HepG2 (cell line): Measurements from ENCODE around the gene USP40. TPM values are rescaled to one million over a fixed set of nuclear protein-coding genes. Genes with fewer than 3 reads are reported as not detected.

Experiments used
- ATAC-seq: fragments of 200-7000 bp; cut with Tn5 transposase; 3 replicates; pipeline ENCODE4 v1.9.1; 2020; ENCODE audit warnings: mild to moderate bottlenecking, moderate library complexity
- BruUV-seq: library from RNA; stranded (reverse); fragments of 400-500 nt; replicated peaks from 2 replicates; lab custom pipeline; 2021; lab: Mats Ljungman, UMichigan
- CTCF ChIA-PET: fragments of 300-600 bp; formaldehyde crosslinking; extraction: SDS; loops from one replicate; lab custom pipeline; 2021; ENCODE audit warnings: low total read pairs, inconsistent platforms, low intra/inter-chr PET ratio; lab: Yijun Ruan, JAX
- POLR2A ChIA-PET: fragments of 350-600 bp; sonication (Branson Sonifier 250); formaldehyde crosslinking; loops from one replicate; lab custom pipeline; 2020; ENCODE audit warnings: antibody characterized with exemption, inconsistent platforms; lab: Yijun Ruan, JAX
- DNase-seq: peaks from one replicate; pipeline ENCODE4 v3.0.0-alpha.2; 2015; ENCODE audit warnings: low spot score
- FAIRE-seq: peaks from 3 replicates; lab custom pipeline; 2011; peaks lifted over from hg19 to GRCh38; lab: Jason Lieb, UNC
- H2AFZ ChIP-seq: one replicate; pipeline ENCODE4 v1.6.1; 2011; ENCODE audit warnings: low read length, inconsistent platforms
- H3K27ac ChIP-seq: fragments of 300-600 bp; 3 replicates; pipeline ENCODE4 v1.8.0; 2011; ENCODE audit warnings: mixed run types, mild to moderate bottlenecking, mixed read lengths, low read length, inconsistent platforms; ENCODE audit not compliant: insufficient read depth; ENCODE audit errors: extremely low read length
- H3K27me3 ChIP-seq, 2 experiments: fragments of 200-600 bp in 1 of 2; 2 replicates in 1 of 2; 3 replicates in 1 of 2; pipeline versions ENCODE4 v1.6.0 to v1.8.0; 2011; ENCODE audit warnings: low read length in 2 of 2, mild to moderate bottlenecking in 2 of 2, moderate library complexity in 2 of 2, inconsistent platforms in 1 of 2; ENCODE audit not compliant: insufficient read depth in 2 of 2, control insufficient read depth in 1 of 2
- H3K36me3 ChIP-seq, 2 experiments: fragments of 200-600 bp in 1 of 2; replicated peaks in 1 of 2; 2 replicates in 1 of 2; 3 replicates in 1 of 2; pipeline versions ENCODE4 v1.5.1 to v1.8.0; 2011; ENCODE audit warnings: low read length in 2 of 2, inconsistent platforms in 1 of 2; ENCODE audit not compliant: insufficient read depth in 2 of 2, control insufficient read depth in 1 of 2
- H3K4me1 ChIP-seq: 2 replicates; pipeline ENCODE4 v1.5.1; 2012; ENCODE audit warnings: low read length, inconsistent platforms; ENCODE audit not compliant: insufficient read depth
- H3K4me2 ChIP-seq: 2 replicates; pipeline ENCODE4 v1.6.0; 2011; ENCODE audit warnings: low read depth, low read length, inconsistent platforms
- H3K4me3 ChIP-seq, 3 experiments: fragments of 200-600 bp in 1 of 3; sonication (generic), shearing (Covaris generic) in 1 of 3; replicated peaks in 1 of 3; 2 replicates each; pipeline ENCODE4 v1.5.1; 2011 to 2016; ENCODE audit warnings: low read length in 3 of 3, inconsistent platforms in 2 of 3, low read depth in 2 of 3, mild to moderate bottlenecking in 2 of 3, control low read depth in 1 of 3, mixed read lengths in 1 of 3; ENCODE audit not compliant: insufficient read depth in 1 of 3
- H3K79me2 ChIP-seq: one replicate; pipeline ENCODE4 v1.6.1; 2011; ENCODE audit warnings: low read length, inconsistent platforms; ENCODE audit not compliant: insufficient read depth
- H3K9ac ChIP-seq: 2 replicates; pipeline ENCODE4 v1.6.0; 2011; ENCODE audit warnings: mild to moderate bottlenecking, low read depth, low read length, inconsistent platforms; ENCODE audit not compliant: insufficient read depth
- H3K9me3 ChIP-seq: 2 replicates; pipeline ENCODE4 v1.5.1; 2012; ENCODE audit warnings: mild to moderate bottlenecking, low read length
- H4K20me1 ChIP-seq: 2 replicates; pipeline ENCODE4 v1.6.0; 2011; ENCODE audit warnings: inconsistent platforms, mild to moderate bottlenecking, low read length, moderate library complexity; ENCODE audit not compliant: insufficient read depth
- CHCHD3 ChIP-seq: sonication (generic); formaldehyde crosslinking; IDR thresholded peaks from 2 replicates; pipeline ENCODE4 v1.8.0; 2022; ENCODE audit warnings: mild to moderate bottlenecking, missing genetic modification reagents, moderate library complexity
- KLF11 ChIP-seq: IDR thresholded peaks from 2 replicates; pipeline ENCODE4 v1.6.1; 2016; ENCODE audit warnings: missing compliant biosample characterization
- ZNF318 ChIP-seq: sonication (generic); formaldehyde crosslinking; IDR thresholded peaks from 2 replicates; pipeline ENCODE4 v1.4.0; 2020; ENCODE audit warnings: mild to moderate bottlenecking, missing genetic modification reagents
- ZNF407 ChIP-seq: sonication (generic); formaldehyde crosslinking; IDR thresholded peaks from one replicate; pipeline ENCODE4 v1.5.1; 2020; ENCODE audit warnings: mild to moderate bottlenecking, missing genetic modification reagents; ENCODE audit errors: not compliant biosample characterization
- ZNF558 ChIP-seq: sonication (generic); formaldehyde crosslinking; IDR thresholded peaks from 2 replicates; pipeline ENCODE4 v1.9.0; 2022; ENCODE audit warnings: mild to moderate bottlenecking, missing genetic modification reagents, borderline replicate concordance
- WGBS: methylation state at CpG from one replicate; pipeline ENCODE4 v1.1.6; 2017; ENCODE audit warnings: low lambda C conversion rate; 5-methylcytosine and 5-hydroxymethylcytosine counted together
- in situ Hi-C: cut with HindIII; loops from 2 replicates; pipeline ENCODE4 v1.10.0; 2017; ENCODE audit warnings: low pct_unique_long_range_greater_than_20kb; ENCODE audit not compliant: extremely low pct_ligation_motif_present
- intact Hi-C: fragments of 100-400 bp; cut with micrococcal nuclease; formaldehyde crosslinking; loops from one replicate; pipeline ENCODE4 v1.10.0; 2022; ENCODE audit not compliant: unreplicated experiment
- polyA plus RNA-seq, 8 experiments: library from polyadenylated mRNA; depleted of rRNA in 3 of 8; stranded (reverse) in 7 of 8; unstranded in 1 of 8; fragments of >200 nt; fragmentation: Illumina TruSeq in 4 of 8; extraction: Trizol in 4 of 8; gene quantifications; 2 replicates each; pipeline versions ENCODE4 v1.2.1 to v1.2.3, GENCODE V29; 2011 to 2016; ENCODE audit warnings: low read depth in 4 of 8, missing spikeins in 1 of 8, mixed read lengths in 1 of 8; ENCODE audit not compliant: insufficient read depth in 1 of 8
- total RNA-seq, 5 experiments: library from RNA; depleted of rRNA; stranded (reverse); fragments of >200 nt; fragmentation: Illumina TruSeq; extraction: Trizol; gene quantifications; 2 replicates each; pipeline ENCODE4 v1.2.3, GENCODE V29; 2016; ENCODE audit warnings: low read depth in 1 of 5

Gene USP40
- total and polyA plus RNA-seq, 2 of the 13 experiments (the other 11 are each of a cell fraction or from before 2014, with no cell fraction given) = 41.0 to 46.3 TPM

DNA sequence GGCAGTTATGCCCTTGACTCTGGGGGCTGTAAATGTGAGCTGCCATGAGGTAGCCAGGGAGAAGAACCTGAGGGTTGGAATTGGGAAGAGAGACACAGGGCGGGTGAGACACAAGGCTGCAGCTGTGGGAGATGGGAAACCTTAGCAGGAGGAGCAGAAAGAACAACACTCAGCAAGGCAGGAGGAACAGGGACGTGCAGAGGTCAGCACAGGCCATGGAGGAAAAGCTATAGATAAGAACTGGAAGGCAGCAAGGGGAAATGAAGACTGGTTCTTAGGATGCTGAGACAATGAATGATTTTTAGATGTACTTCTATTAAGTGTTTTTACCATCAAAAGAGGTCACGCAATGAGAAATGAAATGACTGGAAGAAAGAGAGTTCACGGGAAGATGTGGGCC is 80.2 kb downstream of the USP40 start:
- no peak for FAIRE-seq
- in situ Hi-C loops = no loop called here
- Histone ChIP-seq H4K20me1 (no peaks in the 10 kb centered on the region), H3K79me2 (no peaks in the 10 kb centered on the region), H3K9me3 (no peaks in the 10 kb centered on the region), H3K4me2 (no peak overlapping the region), H3K27ac (no peak overlapping the region), H3K4me3 (no peak overlapping the region), H2AFZ (no peak overlapping the region), H3K27me3 (no peaks in the 10 kb centered on the region), H3K9ac (no peak overlapping the region), H3K36me3 (peaks cover 15 to 70% of the 10 kb centered on the region in 2 experiments), H3K4me1 (peaks cover 11% of the 10 kb centered on the region; the same call in 1 of the 2 replicates)
- DNase-seq = no peak
- CTCF ChIA-PET = no interaction called here
- intact Hi-C loops = no loop called here
- TF ChIP-seq KLF11 (no peak), ZNF318 (CRISPR knock-in tag) (no peak), CHCHD3 (no peak), ZNF407 (CRISPR knock-in tag) (no peak), ZNF558 (CRISPR knock-in tag) (no peak)
- BruUV-seq = no TSS peak
- ATAC-seq = no peak
- WGBS = 94% methylated on average over 4 of the region's 4 CpGs
- POLR2A ChIA-PET = no interaction called here
